GM19043 (cell line): ENCODE measurements around the gene TGFB3.
"Not testable (repeated sequence)": the region's sequence is repeated elsewhere in the genome, so short reads cannot be mapped to it uniquely, and the experiment has no call there.

Source experiments
- ATAC-seq: cut with Tn5 transposase; IDR thresholded peaks from one replicate; pipeline ENCODE4 v1.9.1; 2021; ENCODE audit warnings: low read depth; ENCODE audit not compliant: unreplicated experiment

Gene TGFB3

DNA sequence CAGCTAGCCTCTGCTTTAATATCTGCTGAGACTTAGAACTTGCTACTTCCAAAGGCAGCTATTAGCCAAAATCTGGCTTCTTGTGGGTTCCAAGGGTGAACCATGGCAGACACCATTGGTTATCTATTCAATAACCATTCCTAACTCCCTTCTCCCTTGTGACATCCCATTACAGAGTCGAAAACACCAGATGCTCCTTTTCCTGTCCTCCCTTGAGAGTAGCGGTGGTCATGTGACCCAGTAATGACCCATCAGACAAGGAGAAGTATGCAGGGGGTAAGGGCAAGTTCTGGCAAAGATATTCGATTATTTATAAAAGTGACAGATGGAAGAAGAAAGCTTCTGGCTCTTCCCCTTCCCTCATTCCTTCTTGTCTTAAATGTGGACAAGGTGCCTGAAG lies 20.1 kb downstream of the TGFB3 start:
- no peak for ATAC-seq

DNA sequence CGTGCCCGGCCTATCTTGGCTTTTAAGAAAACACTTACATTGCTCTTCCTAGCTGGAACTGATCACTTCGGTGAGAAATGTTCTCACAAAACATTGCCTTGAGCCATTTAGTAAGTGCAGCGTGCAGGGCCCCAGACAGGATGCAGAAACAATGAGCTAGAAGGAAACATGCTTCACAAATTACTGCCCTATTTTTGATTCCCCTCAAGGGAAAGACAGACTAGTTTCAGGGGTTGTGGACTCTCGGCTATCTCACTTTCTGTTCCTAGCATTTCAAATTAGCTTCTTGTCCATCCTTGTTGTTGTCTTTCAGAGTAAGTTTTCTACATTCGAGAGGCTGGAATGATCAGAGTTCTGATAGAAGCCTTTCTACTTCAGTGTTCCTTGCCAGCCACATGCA lies 21.6 kb downstream of the TGFB3 start:
- peak; percentile 78 for ATAC-seq

DNA sequence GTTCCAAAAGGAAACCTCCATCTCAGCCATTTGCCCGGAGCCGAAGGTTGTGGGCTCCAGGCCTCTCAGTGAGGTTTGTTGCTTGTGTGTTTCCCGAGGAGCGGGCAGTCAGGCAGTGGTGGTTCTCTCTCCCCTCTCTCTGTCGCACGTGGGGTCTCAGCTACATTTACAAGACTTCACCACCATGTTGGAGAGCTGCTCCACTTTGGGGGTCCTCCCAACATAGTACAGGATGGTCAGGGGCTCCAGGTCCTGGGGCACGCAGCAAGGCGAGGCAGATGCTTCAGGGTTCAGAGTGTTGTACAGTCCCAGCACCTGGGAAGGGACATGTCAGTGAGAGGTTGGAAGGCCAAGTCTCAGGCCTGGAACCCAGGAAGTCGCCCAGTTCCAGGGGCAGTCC lies 22.8 kb downstream of the TGFB3 start:
- ATAC-seq = no peak

DNA sequence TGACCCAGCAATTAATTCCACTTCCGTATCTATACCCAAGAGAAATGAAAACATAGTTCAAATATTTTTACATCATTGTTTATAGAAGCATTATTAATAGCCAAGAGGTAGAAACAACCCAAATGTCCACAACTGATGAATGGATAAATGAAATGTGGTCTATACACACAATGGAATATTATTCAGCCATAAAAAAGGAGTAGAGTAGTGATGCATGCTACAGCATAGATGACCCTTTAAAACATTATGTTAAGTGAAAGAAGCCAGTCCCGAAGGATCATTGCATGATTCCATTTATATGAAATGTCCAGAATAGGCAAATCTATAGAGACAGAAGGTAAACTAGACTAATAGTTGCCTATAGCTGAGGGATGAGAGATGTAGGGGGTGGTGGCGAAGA lies 29.3 kb downstream of the TGFB3 start:
- ATAC-seq = no peak

DNA sequence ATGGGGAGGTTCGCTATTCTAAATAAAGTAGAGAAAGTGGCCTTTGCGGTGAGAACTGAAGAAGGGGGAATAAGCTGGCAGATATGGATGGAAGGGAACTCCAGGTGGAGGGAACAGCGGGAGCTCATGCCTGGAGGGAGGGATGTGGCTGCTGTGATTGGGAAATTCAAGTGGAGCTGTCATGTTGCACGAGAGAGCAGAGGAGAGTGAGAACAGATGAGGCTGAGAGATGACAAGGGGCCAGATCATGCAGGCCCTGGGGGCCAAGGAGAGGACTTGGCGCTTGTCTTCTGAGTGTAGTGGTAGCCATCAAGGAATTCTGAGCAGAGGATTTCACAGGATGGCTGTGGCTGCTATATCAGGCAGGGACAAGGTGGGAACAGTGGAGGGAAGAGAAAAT lies 35.0 kb downstream of the TGFB3 start:
- ATAC-seq = no peak

DNA sequence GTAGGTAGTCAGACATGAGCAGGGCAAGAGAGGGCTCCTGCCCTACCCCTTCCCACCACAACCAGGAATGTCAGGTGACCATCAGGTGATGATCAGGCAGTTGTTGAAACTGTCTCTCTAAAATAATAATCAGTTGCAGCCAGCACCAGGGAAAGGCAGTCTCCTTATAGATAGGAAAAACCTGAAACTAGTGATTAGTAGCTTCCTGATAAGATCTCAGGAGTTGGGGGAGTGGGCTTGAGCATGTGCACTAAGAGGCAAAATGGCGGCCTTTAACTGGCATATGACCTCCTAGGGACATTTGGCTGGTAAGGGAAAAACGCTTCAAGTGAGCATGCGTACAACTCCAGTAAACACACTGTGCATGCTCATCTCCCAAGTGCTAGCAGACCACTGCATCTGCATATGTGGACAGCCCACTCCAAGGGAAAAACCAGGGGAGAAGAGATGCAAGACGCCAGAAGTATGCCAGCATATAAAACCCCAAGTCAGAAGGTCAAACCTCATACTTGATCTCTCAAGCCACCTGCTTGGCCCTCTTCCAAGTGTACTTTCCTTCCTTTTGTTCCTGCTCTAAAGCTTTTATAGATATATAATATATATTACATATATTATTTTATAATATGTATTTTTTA lies 37.1 kb downstream of the TGFB3 start:
- no peak for ATAC-seq

DNA sequence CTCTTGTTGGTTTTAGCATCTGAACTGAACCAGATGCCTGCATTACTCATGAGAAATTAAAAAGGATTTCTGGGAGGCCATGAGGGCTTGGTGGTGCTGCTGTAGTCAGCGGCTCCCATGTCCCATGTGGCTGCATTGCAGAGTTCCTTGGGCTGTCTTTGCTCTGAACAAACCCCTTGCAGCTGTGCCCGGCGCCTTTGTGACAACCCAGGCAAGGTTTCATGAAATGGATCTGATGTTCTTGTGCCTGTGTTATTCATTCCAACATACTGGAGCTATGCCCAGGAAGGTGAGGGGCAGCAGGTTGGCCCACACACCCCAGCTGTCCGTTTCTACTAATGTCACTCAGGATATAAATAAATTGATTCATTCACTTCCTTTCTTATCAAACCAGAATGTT lies 40.8 kb downstream of the TGFB3 start:
- ATAC-seq = no peak

DNA sequence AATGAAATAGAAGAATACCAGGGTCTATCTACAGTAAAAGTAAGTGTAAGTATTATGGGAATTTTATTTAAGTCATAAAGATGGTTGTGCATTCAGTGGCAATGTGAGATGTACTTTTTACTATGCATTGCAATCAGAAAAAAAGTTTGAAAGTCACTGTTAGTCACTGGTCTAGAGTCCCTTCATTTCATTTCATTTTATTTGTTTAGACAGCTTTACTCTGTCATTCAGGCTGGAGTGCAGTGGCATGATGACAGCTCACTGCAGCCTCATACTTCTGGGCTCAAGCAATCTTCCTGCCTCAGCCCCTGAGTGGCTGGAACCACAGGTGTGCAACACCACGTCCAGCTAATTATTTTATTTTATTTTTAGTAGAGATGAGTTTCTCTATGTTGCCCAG lies 42.6 kb downstream of the TGFB3 start:
- ATAC-seq = no peak

DNA sequence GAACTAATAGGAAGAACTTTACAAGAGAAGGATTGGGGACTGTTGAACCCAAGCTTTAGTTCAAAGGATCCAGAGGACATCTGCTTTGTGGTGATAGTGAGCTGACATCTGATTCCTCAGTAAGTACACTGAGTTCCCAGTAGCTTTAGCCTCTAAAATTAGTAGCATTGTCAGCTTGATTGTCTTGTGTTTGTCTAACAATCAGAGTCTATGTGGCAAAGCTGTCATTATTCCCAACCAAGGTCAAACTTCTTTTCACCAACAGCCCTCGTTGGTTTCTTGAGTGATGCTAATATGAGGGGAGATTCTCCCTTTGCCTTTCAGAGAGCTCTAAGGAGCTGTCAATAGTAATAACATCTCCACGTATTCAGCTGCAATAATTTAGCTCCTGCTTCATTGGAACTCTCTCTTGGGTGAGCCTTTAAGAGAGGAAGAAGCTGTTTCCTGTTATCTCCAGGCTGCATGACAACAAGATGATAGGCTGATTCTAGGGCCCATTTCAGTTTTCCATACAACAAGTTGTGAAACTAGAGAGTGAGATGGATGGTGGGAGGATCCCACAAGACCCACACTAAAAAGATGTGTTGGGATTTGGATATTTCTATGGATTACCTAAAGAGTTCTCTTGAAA lies 46.7 kb downstream of the TGFB3 start:
- no peak for ATAC-seq

DNA sequence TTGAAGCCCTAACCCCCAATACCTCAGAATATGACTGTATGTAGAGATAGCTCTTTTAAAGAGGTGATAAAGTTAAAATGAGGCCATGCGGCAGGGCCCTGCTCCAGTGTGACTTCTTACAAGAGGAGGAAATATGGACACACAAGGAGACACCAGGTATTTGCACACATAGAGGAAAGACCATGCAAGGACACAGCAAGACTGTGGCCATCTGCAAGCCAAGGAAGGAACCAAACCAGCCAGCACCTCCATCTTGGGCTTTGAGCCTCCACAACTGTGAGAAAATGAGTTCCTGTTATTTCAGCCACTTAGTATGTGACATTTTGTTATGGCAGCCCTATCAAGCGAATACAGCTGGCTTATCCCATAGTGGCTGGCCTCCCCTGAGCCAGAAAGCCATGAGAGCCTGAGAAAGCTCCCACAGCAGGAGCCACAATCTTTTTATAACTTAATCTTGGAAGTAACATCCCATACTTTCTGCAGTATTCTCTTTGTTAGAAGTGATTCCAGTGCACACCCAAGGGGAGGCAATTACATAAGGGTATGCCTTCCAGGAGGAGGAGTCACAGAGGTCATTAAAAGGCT lies 48.0 kb downstream of the TGFB3 start:
- ATAC-seq = no peak

DNA sequence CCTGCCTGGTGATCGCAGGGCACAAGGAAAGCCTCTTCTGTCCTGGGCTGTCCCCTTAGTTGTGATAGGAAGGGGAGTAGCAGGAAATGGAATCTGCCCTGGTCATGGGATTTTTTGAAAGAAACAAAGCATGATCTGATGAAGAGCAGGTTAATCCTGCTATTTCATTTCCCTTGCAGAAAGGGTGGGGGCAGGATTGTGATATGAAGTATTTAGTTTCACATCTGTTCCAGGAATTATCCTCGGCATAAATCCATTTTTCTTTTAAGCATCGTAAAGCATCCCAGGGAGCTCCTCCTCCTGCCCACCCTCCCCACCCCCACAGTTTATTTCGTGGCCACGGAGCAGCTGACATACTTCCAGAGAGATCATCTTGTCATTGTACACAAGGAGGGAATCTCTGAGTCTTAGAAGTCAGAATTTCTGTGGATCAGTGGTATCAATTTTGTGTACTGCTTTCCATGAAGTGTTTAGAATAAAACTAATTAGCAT lies 53.1 kb downstream of the TGFB3 start:
- ATAC-seq = no peak

DNA sequence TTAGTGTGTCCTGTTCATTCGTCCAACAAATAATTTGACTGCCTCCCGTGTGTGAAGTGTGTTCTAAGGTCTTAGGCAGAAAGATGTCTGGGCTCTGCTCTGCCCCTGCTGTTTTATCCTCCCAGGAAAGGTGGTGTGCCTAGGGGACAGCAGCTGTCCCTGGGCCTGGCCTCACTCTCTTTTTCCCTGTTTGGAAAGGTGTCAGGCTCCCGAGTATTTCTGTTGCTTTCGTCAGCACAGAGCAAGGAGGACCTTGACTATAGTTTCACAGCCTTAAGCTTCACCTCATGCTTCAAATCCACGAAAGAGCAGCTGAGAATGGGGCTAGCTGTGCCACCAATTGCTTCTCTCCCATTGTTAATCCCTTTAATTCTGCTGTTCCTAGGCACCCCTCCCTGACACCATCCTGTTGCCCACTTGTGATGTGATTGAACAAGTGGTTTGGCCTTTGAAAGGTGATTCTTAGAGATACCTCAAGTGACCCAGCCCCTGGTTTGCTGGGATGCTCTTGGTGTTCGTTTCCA lies 54.2 kb downstream of the TGFB3 start:
- no peak for ATAC-seq

DNA sequence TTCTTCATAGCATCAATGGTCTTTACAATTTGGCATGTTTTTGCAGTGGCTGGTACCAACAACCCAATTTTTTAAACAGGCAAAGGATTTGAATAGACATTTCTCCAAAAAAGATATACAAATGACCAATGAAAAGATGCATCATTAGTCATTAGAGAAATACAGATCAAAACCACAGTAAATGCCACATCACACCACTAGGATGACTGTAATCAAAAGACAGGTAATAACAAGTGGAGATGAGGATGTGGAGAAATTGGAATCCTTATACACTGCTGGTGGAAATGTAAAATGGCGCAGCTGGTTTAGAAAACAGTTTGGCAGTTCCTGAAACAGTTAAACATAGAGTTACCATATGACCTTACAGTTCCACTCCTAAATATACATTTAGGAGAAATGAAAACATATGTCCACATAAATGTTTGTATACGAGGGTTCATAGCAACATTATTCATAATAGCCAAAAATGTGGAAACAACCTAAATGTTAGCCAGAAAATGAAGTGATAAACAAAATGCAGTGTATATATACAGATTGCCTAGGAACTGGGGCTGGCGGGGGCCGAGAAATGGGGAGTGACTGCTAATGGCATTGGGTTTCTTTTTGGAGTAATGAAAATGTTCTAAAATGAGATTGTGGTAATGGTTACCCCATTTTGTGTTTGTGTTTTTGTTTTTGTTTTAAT lies 55.2 kb downstream of the TGFB3 start:
- no peak for ATAC-seq

DNA sequence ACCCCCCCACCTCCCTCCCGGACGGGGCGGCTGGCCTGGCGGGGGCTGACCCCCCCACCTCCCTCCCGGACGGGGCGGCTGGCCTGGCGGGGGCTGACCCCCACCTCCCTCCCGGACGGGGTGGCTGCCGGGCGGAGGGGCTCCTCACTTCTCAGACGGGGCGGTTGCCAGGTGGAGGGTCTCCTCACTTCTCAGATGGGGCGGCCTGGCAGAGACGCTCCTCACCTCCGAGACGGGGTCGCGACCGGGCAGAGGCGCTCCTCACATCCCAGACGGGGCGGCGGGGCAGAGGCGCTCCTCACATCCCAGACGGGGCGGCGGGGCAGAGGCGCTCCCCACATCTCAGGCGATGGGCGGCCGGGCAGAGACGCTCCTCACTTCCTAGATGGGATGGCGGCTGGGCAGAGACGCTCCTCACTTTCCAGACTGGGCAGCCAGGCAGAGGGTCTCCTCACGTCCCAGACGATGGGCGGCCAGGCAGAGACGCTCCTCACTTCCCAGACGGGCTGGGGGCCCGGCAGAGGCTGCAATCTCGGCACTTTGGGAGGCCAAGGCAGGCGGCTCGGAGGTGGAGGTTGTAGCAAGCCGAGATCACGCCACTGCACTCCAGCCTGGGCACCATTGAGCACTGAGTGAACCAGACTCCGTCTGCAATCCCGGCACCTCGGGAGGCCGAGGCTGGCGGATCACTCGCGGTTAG lies 56.5 kb downstream of the TGFB3 start:
- ATAC-seq = not testable (repeated sequence)

DNA sequence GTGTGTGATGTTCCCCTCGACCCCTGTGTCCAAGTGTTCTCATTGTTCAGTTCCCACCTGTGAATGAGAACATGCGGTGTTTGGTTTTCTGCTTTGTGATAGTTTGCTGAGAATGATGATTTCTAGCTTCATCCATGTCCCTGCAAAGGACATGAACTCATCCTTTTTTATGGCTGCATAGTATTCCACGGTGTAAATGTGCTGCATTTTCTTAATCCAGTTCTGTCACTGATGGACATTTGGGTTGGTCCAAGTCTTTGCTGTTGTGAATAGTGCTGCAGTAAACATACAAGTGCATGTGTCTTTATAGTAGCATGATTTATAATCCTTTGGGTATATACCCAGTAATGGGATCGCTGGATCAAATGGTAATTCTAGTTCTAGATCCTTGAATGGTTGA lies 61.4 kb downstream of the TGFB3 start:
- not testable (repeated sequence) for ATAC-seq

DNA sequence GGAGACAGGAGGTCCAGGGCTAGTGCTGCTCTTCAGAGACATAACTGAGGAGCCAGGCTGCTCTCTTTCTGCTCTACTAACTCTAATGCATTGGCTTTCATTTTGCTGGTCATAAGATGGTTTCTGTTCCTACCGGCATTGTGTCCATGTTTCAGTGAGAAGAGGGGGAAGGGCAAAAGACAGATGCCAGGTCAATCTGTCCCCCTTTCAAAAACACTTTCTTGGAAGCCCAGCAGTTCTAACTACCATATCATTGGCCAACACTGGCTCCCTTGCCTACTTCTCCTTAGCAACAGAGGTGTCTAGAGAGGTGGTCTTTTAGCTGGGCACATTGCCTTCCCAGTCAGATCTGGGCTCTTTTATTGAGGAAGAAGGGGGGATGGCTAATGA lies 63.9 kb downstream of the TGFB3 start:
- no peak for ATAC-seq

DNA sequence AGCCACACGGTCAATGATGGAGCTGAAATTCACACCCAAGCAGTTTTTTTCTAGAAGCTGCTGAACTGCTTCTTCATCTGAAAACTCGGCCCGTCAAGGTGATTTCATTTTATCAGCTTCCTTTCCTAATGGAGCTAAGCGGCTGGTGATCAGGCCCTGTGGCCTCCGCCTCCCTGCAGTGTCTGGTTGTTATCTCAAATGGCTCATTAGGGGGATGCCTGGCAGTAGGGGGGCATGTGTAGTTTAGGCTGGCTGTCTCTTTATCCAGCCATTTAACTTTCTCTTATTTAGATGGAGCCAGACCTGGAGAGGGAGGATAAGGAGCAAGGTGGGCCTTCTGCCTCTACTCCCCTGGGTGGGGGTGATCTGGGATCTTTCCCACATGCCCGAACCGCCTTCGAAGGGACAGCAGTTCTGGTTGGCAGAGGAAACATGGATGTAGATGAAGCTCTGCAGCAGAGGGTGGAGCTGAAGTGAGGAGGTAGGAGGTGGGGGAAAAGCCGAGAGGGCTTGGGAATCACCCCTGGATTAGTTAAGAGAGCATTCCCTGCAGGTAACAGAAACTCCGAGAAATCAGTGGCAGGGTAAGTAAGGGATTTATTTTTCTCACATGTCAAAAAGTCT lies 64.4 kb downstream of the TGFB3 start:
- no peak for ATAC-seq

DNA sequence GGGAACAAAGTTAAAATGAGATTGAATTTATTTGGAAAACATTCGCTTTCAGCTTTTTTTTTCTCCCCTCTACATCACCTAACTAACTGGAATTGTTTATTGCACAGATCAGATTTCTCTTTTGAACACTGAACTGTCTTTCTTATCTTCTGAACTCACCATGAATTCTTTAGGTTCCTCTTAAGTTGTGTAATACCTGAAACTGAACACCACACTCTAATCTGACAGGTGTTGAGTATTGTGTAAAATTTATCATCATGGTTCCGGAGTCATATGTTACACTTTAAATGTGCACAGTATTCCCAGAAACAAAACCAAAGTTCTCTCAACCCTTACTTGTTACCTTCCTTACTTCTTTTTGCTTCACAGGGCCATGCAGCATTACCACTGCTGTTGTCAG lies 66.8 kb downstream of the TGFB3 start:
- no peak for ATAC-seq

DNA sequence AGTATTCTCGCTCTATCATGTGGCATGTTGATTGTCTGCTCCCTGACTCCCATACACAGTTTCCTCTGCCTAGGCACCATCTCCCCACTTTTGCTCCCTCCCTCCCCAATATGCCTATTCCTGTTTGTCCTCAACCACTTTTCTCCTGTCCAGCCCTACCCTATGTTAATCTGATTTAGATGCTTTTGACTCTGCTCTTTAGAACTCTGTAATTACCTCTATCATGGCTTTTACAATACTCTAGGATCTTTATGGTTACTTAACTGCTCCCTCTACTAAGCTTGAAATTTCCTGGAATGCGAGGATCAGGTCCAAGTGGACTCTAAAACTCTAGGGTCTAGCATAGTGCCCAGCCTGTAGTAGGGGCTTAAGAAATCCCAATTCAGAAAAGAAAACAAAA lies 68.6 kb downstream of the TGFB3 start:
- no peak for ATAC-seq

DNA sequence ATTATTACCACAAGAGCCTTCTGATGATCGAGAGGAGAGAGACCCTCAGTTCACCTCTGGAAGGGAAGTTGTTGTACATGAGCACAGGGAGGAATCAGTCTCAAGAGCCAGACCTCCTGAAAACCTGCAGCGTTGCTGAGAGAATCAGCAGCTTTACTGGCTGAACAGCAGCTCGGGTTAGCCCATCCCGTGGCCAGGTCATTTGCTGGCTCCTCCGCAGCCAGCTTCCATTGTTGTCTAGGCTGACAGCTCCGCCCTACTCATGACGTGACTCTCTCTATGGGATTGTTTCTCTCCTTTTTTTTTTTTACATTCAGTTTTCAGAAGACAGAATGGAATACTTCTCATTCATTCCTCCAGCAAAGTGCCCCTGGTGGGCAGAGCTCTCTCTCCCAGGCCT lies 69.9 kb downstream of the TGFB3 start:
- ATAC-seq = no peak
